Frontal cortex (tissue), 4 donors: ENCODE results near the gene ATP8A2. TPM values are rescaled to one million over a fixed set of nuclear protein-coding genes. Genes with fewer than 3 reads are reported as not detected.
"Not testable (repeated sequence)": the region's sequence is repeated elsewhere in the genome, so short reads cannot be mapped to it uniquely, and the experiment has no call there.

Experiments used
- DNase-seq, 2 donors: peaks; one replicate each; pipeline ENCODE4 v3.0.0; 2012; ENCODE audit warnings: low spot score in 2 of 2
- FAIRE-seq: peaks from 2 replicates; lab custom pipeline; 2012; peaks lifted over from hg19 to GRCh38; lab: Jason Lieb, UNC
- total RNA-seq: library from RNA; depleted of rRNA; stranded (reverse); fragments of >200 nt; gene quantifications from one replicate; pipeline ENCODE4 v1.2.3, GENCODE V29; 2014
- donor health status: control.
- donor health status: control.
- donor health status: control.

Gene ATP8A2
- total RNA-seq, 1 donor from 2014 or later, result 63.6 TPM

DNA sequence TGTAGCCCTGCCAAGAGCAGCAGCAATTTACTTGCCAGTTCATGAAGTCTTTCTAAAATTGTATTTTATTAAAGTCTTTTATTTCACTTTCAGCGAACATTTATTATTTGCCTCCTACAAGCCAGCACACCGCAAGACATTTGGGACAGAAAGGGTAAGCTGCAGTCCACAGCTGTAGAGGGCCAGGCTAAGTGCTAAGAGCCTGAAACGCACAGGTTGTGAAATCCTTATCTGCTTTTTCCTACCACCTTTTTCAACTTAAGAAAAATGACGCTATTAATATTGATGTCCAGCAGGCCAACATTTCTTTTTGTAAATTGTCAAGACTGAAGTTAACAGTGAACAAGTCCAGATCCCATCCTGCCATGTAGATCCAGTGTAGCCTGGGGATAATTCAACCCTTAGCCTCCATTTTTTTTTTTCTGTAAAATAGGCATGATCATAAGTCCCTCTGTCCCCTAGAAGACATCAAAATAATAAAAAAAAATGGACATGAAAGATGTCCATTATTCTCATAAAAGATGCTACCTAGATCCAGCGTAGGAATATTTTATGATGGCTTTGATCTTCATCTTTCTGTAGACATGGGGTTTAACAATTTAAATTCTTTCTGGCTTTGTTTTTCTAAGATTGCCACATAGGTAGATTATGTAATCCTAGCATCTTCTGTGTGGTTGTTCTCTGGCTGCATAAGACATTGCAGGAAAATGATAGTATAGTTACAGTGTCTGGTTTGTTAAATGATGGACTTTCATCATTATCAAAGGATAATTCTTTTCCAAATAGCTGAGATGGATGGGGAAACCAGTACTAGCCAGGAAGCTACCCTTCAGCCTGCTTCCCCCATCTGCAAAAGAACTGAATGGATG lies 551.7 kb downstream of the ATP8A2 start:
- no peak for DNase-seq
- no peak for FAIRE-seq

DNA sequence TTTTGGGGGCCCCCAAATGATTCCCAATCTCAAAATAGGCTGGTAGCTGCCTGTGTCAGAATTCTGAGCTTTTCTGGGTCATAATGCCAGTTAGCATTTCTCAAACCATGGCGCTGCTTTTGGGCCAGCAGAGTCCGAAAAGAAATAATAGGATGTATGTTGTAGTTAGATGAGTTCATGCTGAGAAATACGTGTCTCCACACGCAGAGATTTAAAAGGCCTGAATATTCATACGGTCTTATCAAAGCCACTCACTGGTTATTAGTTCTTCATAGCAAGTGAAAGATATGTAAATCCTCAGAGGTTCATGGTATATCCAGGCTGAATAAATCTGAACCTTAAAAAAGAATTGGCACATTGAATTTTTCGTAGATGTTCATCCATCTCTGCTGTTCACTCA lies 555.6 kb downstream of the ATP8A2 start:
- DNase-seq (no peak), FAIRE-seq (no peak)

DNA sequence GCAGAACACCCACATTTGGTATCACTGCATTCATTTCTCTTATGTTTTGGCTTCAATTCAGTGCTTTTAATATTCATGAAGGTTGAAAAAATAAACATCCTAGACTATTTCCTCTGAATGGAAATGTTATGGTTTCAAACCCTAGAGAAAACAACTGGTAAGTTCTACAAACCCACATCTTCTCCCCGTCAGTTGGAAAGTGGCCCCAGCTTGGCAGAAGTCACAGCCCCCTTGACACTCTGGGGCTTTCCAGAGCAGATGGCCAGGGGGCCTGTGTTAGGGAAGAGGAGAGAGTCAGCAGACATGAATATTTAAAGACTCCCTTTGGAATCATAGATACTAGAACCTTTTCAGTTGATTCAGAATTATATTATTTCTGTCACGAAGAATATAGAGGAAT lies 556.2 kb downstream of the ATP8A2 start:
- FAIRE-seq (no peak), DNase-seq (no peak)

DNA sequence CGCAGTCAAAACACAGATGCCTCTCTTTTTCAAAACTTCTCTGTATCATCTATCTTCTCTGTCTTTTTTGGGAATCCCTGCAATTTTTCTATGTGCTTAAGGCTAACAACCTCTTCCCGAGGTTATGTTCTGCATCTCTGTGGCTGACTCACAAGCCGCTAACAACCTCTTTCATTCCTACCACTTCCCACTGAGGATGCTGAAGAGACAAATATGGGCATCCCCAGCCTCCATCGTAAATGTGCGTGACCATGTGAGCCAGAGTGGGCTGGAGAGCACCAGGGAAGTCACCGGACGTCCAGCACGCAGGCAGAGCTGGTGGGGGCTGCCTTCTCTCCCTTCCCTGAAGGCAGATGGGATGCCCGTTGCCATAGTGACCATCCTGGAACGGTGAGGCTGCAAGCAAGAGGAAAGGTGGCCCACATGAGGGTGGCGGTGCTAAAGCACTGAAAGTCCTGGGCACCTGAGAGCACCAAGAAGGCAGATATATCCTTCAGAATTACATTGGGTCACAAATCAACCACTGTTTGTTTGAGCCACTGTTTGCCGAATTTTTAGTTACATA lies 557.2 kb downstream of the ATP8A2 start:
- no peak for FAIRE-seq
- DNase-seq, result no peak

DNA sequence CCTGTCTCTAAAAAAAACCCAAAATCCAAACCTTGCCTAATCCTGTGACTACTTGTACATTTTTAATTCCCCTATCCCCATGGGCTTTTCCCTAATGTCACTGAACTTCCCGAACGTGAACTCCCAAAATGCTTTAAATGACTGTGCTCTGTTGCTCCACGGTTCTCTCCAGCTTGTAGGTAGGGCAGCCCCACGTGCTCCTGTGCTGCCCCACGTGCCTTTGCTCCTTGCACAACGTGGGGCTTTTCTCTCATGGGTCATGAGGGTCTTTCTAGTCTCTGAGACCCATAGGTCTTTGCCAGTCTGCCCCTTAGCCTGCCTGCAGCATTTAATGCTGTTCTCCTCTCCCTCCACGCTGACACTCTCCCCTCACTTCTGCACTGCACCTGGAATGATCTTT lies 558.0 kb downstream of the ATP8A2 start:
- FAIRE-seq, result no peak
- DNase-seq, result no peak

DNA sequence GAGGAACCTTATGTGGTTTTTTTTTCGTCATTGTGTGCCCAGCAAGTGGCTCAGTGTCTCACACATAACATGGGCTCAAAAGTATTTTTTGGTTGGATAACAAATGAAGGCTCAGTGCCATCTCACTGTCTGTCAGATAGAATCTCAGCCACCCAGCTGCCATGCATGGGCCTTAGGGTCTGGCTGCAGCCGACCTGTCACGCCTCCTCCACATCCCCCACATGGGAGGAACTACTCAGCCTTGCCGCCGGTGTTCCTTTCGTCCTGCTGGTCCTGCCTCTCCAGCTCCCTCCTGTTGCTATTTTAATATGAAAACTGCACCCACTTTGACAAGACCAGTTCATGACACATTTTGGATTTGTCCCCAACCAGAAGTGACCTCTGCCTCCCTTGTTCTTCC lies 558.9 kb downstream of the ATP8A2 start:
- DNase-seq (no peak), FAIRE-seq (no peak)

DNA sequence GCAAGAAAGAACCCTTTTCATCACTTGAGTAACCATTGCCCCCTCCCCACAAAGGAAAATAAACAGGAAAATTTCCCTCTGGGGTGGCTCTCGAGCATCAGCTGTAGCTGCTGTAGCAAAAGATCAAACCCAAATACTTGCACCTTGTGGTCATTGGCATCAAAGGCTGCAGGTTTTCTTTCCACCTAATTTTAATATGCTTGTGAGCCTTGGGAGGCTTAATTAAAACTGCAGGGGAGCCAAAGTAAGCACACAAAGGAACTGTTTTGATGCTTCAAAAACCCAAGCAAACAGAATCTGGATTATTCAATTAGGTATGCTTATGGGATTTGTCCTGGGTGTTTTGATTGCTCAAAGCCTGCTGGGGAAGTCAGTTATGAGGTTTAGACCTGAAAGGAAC lies 560.6 kb downstream of the ATP8A2 start:
- no peak for DNase-seq
- no peak for FAIRE-seq

DNA sequence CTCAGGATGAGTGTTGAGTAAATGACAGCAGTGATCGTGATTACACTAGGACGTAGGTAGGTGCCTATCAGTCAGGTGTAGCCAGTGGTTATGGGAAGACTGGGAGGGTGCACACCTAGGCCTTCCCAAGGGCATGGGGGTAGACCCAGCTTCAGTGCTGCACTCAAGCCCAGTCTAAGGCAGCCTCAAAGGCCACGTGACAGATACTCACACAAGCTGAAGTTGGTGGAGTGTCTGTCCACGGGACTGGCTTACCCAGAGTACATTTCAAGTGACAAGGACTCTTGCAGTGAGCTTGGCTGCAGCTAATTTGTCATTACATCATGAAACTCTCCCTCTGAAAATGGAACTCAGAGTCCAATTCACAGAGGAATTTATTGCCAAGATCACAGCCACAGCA lies 561.7 kb downstream of the ATP8A2 start:
- DNase-seq, result no peak
- FAIRE-seq, result no peak

DNA sequence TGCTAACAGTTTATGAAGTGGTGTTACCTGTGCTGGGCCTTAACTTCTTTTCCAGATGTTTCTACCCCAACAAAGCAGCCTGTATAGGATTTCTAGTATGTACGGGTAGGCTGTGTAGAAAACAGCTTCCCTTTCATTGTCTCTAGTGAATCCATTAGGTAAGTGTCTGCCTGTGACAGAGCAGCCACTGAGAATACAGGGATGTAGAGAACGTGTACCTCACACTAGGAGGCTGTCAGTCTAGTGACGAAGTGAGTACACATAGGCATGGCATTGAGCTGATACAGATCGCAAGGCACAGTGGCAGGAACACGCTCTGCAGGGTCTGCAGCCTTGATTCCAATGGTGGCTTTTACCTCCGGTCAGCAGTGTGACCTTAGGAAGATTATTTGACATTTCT lies 562.4 kb downstream of the ATP8A2 start:
- FAIRE-seq (no peak), DNase-seq (no peak)

DNA sequence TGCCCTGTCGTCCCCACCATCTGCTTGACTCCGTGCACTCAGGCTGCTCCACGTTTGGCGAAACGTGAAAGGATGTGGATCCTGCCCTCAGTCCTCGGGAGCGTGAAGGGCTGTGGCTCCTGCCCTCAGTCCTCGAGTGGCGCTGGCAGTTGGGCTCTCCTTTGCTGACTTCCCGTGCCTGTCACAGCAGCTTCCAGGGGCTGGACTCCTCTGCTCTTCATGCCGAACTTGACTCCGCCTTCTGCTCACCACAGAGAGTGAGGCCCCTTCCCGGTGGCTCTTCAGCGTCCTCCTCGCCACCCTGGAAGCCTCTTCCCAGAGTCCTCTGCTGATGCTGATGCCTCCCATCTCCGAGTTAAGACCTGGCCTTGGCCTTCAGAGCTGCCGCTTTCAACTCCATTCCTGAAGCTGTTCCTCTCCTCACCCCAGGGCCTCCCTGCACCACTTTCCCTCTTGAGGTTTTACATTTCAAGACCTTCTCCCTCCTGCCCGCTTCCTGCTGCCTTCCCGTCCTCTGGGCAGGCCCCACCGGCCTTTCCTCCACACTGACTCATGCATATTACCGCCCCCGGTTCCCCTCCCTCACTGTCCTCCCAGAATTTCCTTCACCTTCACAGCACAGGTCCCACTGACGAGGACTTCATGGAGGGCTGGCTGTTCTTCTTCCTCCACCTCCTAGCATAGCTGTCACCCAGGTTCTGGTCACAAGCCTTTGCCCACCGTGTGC lies 568.4 kb downstream of the ATP8A2 start:
- no peak for DNase-seq
- no peak for FAIRE-seq

DNA sequence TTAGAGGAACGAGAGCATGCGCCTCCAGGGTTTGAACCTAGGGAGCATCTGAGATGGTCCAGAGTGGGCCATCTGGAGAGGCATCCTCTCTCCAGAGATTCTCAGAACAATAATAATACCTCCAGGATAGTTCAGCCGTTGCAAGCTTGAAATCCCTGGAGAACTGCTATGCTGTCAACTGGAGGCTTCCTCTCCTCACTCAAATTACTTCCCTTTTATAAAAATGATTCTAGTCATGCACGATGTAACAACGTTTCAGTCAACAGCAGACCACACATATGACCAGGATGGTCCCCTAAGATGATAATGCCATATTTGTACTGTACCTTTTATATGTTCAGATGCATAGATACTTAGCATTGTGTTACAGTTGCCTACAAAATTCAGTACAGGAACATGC lies 571.3 kb downstream of the ATP8A2 start:
- FAIRE-seq (no peak), DNase-seq (no peak)

DNA sequence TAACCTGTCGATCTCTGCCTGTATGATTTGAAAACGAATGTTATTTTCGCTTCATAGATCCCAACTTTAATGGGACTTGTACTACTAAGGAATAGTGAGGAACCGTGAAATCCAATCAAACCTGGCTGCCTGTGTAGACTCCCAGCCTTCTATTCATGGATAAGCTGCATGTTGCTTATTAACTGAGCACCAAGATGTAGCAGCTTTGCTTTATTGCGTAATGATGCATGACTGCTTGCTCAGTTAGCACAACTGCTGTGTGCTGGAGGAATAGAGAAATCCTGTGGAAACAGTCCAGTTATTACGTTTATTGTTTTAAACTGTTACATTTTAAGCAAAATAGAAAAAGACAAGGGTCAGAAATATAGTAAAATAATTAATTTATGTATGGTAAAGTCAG lies 571.9 kb downstream of the ATP8A2 start:
- FAIRE-seq, result no peak
- no peak for DNase-seq

DNA sequence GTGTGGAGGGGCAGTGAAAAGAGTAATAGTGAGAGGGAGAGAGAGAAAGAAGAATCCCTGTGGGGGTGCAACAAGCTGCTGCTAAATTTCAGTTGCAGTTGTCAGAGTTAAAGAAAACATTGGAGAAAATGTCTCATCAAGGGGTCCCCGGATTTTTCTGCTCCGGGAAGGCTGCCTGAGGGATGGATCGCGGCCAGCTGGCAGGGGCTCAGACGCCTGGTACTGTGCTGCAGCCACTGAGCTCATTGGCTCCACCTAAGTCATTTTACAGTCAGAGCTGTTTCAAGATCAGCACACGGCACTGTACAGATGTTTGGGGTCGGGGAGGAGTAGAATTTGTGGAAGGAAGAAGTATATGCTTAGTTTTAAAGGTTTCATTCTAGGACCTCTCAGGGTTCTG lies 573.8 kb downstream of the ATP8A2 start:
- no peak for FAIRE-seq
- DNase-seq, result peak in 1 of 2 donors; percentile 12

DNA sequence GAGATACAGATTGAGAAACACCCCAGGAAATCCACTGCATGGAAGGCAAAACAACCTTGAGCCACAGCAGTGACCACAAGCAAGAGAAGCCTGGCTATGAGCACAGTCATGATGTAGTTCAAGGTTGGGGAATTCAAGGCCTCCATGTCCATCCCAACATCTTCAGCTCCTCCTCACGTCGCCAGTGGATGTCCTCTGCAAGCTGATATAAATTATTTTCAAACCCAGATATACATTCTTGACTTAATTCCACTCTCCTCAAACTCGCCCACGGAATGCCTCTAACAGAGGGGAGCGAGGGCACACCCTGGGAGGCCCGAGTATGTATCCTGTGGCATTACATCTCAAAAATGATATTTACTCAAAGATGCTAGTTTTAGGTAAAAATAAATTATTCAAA lies 574.5 kb downstream of the ATP8A2 start:
- DNase-seq, result no peak
- FAIRE-seq, result no peak

DNA sequence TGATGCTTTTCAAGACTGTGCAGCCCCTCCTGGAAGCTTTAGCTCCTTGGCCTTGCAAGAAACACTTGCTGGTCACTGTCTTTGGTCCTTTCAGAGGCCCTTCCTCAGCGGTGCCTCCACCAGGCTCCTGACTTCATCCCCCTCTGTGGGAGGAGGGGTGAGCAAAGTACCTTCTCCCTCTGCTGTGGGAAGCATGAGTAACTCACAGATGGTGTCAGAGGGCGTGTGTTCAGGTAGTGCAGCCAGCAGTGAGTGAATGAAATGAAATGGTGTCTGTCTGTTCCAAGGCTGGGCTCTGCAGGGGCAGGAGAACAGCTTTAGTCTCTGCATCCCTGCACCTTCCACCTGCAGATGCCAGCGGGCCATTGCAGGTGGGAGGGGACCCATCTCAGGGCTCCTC lies 577.1 kb downstream of the ATP8A2 start:
- DNase-seq (no peak), FAIRE-seq (no peak)

DNA sequence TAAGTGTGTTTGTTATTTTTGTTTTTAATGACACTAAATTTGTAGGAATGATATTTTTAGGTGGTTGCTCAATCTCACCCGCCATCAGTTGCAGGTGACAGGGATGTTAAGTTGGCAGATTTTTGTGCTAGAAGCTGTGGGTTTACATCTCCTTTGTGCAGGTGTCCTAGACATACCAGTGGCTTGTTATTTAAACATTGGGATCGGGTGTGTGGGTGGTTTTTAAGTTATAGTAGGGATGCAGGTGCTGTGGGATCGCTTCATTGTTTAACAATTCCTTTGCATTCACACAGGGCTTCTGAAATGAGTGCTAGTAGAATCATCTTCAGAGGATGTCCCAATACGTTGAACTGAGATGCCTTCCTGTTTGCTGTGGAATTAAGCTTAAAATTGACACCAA lies 580.1 kb downstream of the ATP8A2 start:
- no peak for FAIRE-seq

DNA sequence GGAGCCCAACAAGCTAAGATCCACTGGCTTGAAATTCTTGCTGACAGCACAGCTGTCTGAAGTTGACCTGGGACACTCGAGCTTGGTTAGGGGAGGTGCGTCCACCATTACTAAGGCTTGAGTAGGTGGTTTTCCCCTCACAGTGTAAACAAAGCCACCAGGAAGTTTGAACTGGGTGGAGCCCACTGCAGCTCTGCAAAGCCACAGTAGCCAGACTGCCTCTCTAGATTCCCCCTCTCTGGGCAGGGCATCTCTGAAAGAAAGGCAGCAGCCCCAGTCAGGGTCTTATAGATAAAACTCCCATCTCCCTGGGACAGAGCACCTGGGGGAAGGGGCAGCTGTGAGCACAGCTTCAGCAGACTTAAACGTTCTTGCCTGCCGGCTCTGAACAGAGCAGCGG lies 582.3 kb downstream of the ATP8A2 start:
- FAIRE-seq, DNase-seq: not testable (repeated sequence)

More for the DNA sequence above, 580.1 kb downstream of the ATP8A2 start:
- no peak for DNase-seq

DNA sequence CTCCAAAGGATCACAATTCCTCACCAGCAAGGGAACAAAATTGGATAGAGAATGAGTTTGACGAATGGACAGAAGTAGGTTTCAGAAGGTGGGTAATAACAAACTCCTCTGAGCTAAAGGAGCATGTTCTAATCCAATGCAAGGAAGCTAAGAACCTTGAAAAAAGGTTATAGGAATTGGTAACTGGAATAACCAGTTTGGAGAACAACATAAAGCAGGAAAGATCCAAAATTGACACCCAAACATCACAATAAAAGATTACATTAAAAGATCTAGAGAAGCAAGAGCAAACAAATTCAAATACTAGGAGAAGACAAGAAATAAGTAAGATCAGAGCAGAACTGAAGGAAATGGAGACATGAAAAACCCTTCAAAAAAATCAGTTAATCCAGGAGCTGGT lies 583.2 kb downstream of the ATP8A2 start:
- DNase-seq, FAIRE-seq: not testable (repeated sequence)

DNA sequence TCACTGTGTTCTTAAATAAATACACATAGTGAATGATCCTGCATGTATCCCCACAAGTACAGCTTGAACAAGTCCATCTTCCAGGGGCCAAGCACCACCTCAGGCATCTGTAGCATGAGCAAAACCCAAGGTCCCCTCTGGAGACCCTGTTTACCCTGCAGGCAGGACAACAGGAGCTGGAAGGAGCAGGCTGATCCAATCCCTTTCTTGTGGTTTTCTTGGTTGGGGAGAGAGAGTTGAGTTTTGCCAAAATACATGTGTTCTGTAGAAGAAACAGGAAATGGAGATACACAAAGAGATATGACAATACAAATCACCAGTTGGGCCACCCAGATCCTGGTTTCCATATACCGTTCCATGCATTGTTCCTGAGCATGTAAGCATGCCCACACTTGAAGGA lies 587.2 kb downstream of the ATP8A2 start:
- DNase-seq (no peak), FAIRE-seq (no peak)

DNA sequence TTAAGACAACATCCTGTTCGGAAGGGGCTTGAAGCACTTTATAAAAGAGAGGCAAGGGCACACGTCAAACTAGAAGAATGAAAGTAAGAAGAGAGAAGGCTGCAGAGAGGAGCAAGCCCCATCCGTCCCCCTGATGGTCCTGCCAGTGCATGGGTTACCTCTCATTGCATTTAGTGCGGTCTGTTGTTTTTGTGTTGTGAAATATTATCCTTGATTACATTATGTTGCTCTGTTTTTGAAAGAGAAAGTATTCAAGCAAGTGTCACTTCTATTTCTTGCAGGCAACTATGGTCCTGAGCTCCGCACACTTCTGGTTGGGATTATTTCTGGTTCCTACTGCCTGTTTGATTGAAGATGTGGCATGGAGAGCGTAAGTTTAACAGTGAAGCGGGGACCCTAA lies 589.5 kb downstream of the ATP8A2 start:
- FAIRE-seq (no peak), DNase-seq (no peak)

DNA sequence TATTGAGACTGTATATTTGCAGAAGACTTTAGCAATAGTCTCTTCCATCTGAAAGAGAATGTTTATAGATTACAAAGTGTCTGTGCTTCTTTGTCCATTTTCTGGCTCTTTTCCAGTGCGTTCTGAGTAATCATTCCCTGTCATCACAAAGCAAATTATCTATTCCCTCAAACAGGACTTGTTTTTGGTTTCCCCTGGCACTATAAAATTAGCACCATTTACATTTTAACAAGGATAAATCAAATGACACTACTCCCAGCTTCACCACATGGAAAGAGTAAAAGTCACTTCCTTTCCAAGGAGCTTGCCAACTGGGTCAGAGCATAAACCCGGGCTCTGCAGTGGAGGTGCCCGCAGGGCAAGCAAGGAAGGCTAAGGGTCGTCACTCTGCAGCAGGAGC lies 591.9 kb downstream of the ATP8A2 start:
- DNase-seq, result peak in 1 of 2 donors; percentile 17
- peak; percentile 57 for FAIRE-seq
